HK-2 (cell line): ENCODE results near the gene PAPPA.
A peak's percentile ranks its signal among the peaks of the same experiment; 100 is the strongest.

ENCODE experiments used
- DNase-seq: peaks from one replicate; pipeline ENCODE4 v3.0.0-alpha.2; 2018; ENCODE audit not compliant: unreplicated experiment

The PAPPA gene

DNA sequence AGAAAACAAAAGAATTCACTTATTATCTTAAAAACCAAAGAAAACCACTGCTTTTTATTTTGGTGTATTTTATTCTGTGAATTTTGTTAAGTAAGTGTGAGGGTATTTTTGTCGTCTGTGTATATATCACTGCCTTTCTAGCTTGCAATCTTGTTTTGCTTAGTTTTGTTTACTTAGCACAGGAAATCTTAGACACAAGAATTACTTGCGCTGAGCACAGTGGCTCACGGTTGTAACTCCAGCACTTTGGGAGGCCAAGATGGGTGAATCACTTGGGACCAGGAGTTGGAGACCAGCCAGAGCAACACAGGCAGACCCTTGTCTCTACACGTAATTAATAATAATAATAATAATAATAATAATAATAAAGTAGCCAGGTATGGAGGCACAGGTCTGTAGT lies 230.3 kb downstream of the PAPPA start:
- DNase-seq: no peak

GRCh38 chr9:116387934-116388698 lies 234.5 kb downstream of the PAPPA start:
- DNase-seq: peak; percentile 46

GRCh38 chr9:116389541-116390302 lies 236.1 kb downstream of the PAPPA start:
- DNase-seq: no peak

DNA sequence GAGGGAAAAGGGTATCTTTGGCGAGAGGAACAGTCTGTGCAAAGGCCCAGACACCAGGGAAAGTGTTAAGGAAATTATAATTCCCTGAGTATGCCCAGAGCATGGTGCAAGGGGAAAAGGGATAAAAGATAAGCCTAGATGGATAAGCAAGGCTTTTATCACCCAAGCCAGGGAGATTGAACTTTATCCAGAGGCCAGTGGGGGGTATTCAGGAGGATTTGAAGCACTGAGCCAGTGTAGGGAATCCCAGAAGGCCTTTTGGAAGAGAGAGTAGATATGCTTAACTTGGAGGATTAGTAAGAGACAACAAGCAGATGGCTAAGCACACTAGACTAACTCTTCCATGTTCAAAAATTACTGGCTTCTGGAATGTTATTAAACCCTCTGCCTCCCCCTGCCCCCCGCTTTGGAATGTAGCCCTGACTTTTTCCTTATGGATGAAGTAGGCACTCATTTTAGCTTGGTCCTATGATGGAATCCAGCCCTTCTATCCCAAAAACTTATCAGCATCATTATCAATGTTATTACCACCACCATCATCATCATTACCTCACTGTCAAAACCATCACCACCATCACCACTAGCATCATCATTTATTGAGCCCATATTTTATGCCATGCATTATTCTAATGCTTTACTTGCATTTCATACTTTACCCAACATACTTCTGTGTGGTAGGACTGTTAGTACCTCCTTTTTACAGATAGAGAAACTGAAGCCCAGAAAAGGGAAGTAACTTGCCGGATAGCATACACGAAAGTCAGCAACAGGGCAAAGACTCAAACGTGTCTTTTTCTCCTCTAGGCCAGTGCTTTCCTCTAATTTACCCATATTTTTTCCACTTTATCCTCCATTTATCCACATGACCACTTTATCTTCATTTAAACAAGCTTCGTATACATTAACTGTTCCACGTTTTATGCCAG lies 237.0 kb downstream of the PAPPA start:
- no peak for DNase-seq

DNA sequence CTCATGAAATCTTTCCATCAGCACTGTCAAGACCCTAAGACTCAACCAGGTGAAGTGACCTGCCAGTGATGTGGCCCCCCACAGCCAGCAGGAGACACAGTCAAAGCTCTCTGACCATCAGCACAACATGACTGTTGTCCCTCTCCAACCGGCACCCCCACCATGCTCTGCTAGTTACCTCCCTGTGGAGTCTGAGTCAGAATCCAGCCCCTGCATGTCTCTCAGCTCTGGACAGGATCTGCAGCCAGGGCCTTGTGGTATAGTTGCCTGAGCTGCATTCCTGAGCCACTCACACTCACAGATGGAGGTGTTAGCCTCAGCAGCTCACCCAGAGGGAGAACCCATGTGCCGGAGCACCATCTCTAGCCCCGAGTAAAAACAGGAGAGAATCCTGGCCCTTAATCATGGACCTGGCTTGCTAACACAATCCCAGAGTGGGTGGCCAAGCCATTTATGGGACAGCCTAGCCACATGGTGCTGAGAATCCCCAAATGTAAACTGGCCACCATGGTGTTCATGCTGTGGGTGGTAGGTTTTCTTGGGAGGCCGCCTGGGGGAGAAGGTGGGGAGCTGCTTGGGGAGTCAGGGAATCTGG lies 237.8 kb downstream of the PAPPA start:
- peak; percentile 80 for DNase-seq

GRCh38 chr9:116393198-116393597 lies 239.6 kb downstream of the PAPPA start:
- no peak for DNase-seq

GRCh38 chr9:116394070-116394469 lies 240.5 kb downstream of the PAPPA start:
- DNase-seq: no peak

DNA sequence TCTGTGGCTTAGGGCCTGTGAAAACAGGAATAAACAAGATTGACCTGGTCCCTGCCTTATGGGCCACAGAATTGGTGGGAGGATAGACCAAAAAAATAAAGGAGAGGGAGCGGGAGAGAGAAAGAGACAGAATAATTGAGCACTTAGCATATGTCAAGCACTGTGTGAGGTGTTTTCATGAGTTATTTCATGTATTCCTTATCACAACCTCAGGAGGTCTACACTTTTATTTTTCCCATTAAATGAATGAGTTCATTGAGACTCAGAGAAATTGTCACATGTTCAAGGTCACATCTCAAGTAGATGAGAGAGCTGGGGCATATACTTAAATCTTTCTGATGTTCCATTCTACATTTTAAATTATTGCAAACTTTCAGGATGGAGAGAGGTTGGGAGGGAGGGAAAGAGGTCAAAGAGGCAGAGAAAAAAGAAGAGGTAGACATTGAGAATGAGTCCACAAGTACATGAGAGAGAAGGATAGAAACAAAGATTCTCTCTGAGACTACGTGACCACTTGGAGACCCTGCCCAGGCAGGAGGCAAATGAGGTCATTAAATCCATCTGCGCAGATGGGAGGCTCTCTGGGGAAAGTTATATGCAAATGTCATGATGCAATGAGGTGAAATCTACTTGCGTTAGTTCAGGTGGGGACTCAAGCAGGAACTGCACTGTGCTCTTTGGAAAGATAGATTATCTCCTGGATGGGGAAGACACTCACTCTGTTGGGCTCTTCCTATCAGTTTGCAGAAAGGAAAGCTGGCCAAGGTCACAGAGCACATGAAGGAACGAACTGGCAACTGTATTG lies 241.5 kb downstream of the PAPPA start:
- DNase-seq: no peak

DNA sequence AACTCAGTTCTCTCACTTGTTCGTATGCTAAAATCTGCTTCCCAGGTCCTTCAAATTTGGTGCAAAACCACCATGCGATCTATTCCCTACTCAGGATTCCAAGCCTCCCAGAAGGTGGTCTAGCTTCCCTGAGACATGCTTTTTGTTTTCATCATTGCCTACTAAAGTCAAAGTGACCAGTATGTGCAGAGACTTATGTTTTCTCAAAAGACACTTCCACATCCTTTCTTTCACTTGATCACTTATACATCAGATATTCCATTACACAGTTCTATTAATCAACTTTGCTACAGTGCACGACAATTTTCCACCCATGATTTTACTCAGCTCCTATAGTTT lies 242.1 kb downstream of the PAPPA start:
- DNase-seq: no peak

GRCh38 chr9:116403171-116403570 lies 249.6 kb downstream of the PAPPA start:
- no peak for DNase-seq

GRCh38 chr9:116404228-116404627 lies 250.6 kb downstream of the PAPPA start:
- no peak for DNase-seq

- DNase-seq: peak; percentile 23
Observed at GRCh38 chr9:116405321-116405720, 251.7 kb downstream of the PAPPA start.

DNA sequence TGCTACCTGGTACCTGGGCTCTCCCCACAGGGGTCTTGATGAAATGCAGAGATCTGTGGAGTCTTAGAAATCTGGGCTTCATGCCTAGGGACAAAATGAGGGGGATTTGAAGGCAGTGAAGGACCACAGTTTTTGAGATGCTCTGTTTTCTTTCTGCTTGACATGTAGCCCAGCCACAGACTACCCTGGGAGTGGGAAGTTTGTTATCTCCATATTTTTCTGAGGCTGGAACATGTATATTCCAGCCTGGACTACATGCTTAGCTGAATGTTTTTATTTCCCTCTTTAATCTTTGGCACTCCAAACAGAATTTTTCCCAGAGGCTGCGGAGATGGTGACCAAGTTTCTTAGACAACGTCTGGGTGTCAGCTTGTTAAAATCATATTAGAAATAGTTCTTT lies 252.9 kb downstream of the PAPPA start:
- no peak for DNase-seq

DNA sequence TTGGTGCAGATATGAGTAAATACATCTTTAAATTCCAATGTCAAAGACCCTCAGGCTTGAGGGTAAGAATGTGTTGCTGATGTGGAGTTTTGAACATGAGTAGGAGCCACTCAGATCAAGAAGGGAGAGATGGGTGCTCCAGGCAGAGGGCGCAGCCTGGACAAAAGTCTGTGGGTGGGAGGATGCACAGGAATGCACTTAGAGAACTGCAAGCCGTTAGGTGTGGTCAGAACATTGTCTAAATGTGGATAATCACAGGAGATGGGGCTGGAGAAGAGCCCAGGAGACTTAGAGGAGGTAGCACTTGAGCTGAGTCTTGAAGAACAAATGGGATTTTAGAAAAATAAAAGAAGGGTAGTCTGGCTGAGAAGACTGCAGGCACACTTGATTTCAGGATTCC lies 255.5 kb downstream of the PAPPA start:
- DNase-seq: no peak

DNA sequence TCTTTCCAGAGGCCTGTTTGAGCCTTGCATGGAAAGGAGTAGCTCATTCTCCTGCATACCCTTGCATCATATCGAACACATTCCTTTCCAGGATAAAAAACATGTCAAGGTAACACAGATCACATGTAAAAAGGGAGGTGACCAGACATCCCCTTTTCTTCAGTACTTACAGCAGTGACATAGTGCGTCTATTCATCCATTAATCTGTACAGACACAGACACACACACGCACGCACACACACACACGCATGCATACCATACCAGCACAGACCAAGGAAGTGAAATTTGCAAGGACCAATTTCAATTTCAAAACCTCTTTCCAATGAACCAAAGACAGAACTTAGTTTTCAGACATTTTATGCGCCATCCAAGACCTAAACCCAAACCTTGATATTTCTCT lies 256.0 kb downstream of the PAPPA start:
- no peak for DNase-seq

GRCh38 chr9:116411506-116411905 lies 257.9 kb downstream of the PAPPA start:
- no peak for DNase-seq

- DNase-seq: no peak
Observed at GRCh38 chr9:116414374-116414773, 260.8 kb downstream of the PAPPA start.

DNA sequence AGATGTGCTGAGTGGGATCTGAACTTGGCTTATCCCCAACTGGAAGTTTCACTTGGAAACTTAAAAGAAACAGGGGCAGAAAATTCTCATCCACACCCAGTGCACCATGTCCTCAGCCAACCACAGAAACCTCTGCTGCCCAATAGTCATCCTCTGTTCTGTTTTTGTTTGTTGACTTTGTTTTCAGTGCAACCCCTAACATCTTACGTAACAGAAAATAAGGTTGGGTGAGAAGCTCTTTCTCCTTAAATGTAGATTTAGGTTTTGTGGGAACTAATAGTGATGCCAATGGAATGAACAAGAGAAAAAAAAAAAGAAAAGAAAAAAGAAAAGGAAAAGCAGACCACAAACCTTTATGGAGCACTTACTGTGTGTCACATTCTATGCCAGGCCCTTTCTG lies 262.8 kb downstream of the PAPPA start:
- DNase-seq: no peak

GRCh38 chr9:116417464-116417863 lies 263.9 kb downstream of the PAPPA start:
- DNase-seq: no peak

DNA sequence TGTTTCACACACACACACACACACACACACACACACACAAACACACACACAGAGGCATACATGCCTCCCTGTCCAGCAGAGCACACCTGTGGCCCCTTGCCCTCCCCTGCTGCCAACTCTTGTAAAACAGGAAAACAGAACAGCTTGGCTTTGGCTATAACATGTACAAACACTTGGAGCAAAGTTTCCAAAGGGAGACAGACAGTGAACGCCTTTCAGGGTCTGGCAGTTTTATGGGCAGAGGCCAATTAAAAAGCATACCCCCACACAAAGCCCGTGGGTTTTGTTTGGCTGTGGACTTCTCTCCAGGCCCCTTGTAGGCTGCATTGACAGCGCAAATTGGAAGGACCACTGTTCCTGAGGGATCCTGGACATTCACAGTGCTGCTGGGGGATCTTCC lies 265.6 kb downstream of the PAPPA start:
- no peak for DNase-seq

DNA sequence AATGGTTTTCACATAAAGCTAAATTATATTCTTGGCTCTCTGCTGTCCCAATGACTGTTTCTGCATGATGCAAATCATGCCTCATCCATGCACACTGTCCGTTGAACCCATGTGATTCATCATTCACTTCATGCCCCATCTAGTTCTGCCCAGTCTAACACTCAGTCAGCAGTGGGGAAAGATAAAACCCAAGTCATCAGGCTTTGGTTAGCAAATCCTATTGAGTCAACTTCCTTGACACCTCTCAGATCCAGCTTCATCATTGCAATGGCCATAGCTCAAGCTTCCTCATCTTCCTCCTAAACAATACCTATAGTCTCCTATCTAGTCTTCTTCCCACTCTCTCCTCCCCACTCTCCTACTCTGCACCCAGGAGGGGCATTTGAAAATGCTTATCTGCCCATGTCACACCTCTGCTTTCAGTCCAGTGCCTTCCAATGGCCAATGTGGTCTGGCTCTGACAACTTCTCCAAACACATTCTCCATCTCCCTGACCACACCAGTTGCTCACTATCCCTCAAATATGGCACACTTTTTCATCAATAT lies 267.5 kb downstream of the PAPPA start:
- peak; percentile 7 for DNase-seq
